PC-9 (cell line): ENCODE results near the gene SIGLEC11. TPM values are rescaled to one million over a fixed set of nuclear protein-coding genes. Genes with fewer than 3 reads are reported as not detected.

ENCODE experiments used
- BruUV-seq: library from RNA; stranded (reverse); fragments of 400-500 nt; replicated peaks from 2 replicates; lab custom pipeline; 2021; lab: Mats Ljungman, UMichigan
- CTCF ChIA-PET: fragments of 300-600 bp; sonication (Branson Sonifier 250); formaldehyde crosslinking; loops from one replicate; lab custom pipeline; 2022; ENCODE audit warnings: antibody characterized with exemption; lab: Charles Lee
- POLR2A ChIA-PET: fragments of 300-600 bp; sonication (Branson Sonifier 250); formaldehyde crosslinking; loops from one replicate; lab custom pipeline; 2022; ENCODE audit warnings: antibody characterized with exemption; ENCODE audit not compliant: unreplicated experiment; lab: Charles Lee
- DNase-seq, 2 experiments: peaks; one replicate each; pipeline versions ENCODE4 v3.0.0 to v3.0.0-alpha.2; 2015 to 2022; ENCODE audit warnings: mixed read lengths in 1 of 2
- H2AFZ ChIP-seq: fragments of 200-600 bp; sonication (generic); 2 replicates; pipeline ENCODE4 v1.8.1; 2017; ENCODE audit warnings: antibody characterized with exemption
- H3F3A ChIP-seq: fragments of 200-600 bp; sonication (generic); 2 replicates; pipeline ENCODE4 v1.8.1; 2017; ENCODE audit warnings: antibody characterized with exemption, mild to moderate bottlenecking, low read depth; ENCODE audit not compliant: insufficient read depth
- H3K27ac ChIP-seq: fragments of 200-600 bp; sonication (generic); 2 replicates; pipeline ENCODE4 v1.6.1; 2016; ENCODE audit warnings: mixed run types
- H3K27me3 ChIP-seq: fragments of 200-600 bp; sonication (generic); 2 replicates; pipeline ENCODE4 v1.6.1; 2016; ENCODE audit warnings: low read depth, mixed run types; ENCODE audit not compliant: insufficient read depth
- H3K36me3 ChIP-seq: fragments of 200-600 bp; sonication (generic); 2 replicates; pipeline ENCODE4 v1.6.1; 2016; ENCODE audit warnings: low read depth, mixed run types
- H3K4me1 ChIP-seq: fragments of 200-600 bp; sonication (generic); replicated peaks from 2 replicates; pipeline ENCODE4 v1.6.1; 2016; ENCODE audit warnings: mixed run types; ENCODE audit not compliant: insufficient read depth
- H3K4me2 ChIP-seq: fragments of 200-600 bp; sonication (generic); 2 replicates; pipeline ENCODE4 v1.6.1; 2017; ENCODE audit warnings: mixed run types
- H3K4me3 ChIP-seq: fragments of 200-600 bp; sonication (generic); 2 replicates; pipeline ENCODE4 v1.6.1; 2016; ENCODE audit warnings: mixed run types
- H3K79me2 ChIP-seq: fragments of 200-600 bp; sonication (generic); 2 replicates; pipeline ENCODE4 v1.6.1; 2017; ENCODE audit warnings: low read depth, mixed run types
- H3K9me2 ChIP-seq: fragments of 200-600 bp; sonication (generic); 2 replicates; pipeline ENCODE4 v1.8.1; 2017; ENCODE audit warnings: mild to moderate bottlenecking; ENCODE audit not compliant: insufficient read depth
- H3K9me3 ChIP-seq: fragments of 200-600 bp; sonication (generic); 2 replicates; pipeline ENCODE4 v1.8.1; 2016; ENCODE audit warnings: low read depth; ENCODE audit not compliant: insufficient read depth
- H4K20me1 ChIP-seq: fragments of 200-600 bp; sonication (generic); 2 replicates; pipeline ENCODE4 v1.8.1; 2017; ENCODE audit not compliant: insufficient read depth
- EZH2 ChIP-seq: fragments of 200-600 bp; sonication (generic); IDR thresholded peaks from 2 replicates; pipeline ENCODE4 v1.8.0; 2017; ENCODE audit warnings: antibody characterized with exemption, low read depth
- intact Hi-C: fragments of 100-400 bp; cut with micrococcal nuclease; formaldehyde crosslinking; loops from one replicate; pipeline ENCODE4 v1.10.0; 2022; ENCODE audit not compliant: unreplicated experiment
- total RNA-seq: library from RNA; stranded (reverse); gene quantifications from 2 replicates; pipeline ENCODE4 v1.2.3, GENCODE V29; 2021
- TF ChIP-seq, protein P1 (sequence below): fragments of 200-600 bp; sonication (generic); conservative IDR thresholded peaks from 2 replicates; pipeline ENCODE4 v1.6.1; 2017; ENCODE audit warnings: mixed run types, antibody characterized with exemption, mild to moderate bottlenecking, moderate library complexity

SIGLEC11 gene
- total RNA-seq, 1 experiment from 2014 or later = not detected

DNA sequence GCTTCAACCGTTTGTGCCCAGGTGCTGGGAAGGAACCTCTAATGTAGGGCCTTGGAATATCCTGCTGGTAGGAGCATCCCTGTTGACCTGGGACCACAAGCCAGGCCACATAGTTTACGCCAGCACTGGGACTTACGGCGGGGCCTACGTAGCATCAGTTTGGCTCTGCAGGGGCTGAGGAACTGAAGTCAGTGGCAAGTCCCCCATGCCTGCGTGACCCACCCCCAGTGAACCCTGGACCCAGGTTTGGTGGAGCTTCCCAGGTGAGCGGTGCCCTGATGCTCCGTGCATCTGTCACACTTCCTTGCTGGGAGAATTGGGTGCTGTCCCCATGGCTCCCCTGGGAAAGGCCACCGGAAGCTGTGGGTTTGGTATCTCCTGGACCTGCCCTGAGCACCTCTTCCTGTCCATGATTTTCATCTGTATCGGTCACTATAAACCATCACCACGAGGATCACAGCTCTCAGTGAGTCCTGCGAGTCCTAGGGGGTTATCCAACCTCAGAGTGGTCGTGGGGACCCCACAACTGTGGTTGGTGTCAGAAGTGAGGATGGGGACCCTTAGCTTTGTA, 9.9 kb downstream of the SIGLEC11 start:
- no peak overlapping the region for H3K4me3 ChIP-seq
- peaks cover 8% of the 10 kb centered on the region; the same call in 1 of the 2 replicates for H3K27me3 ChIP-seq
- no peak overlapping the region for H3K4me2 ChIP-seq
- POLR2A ChIA-PET = no interaction called here
- peaks cover 16% of the 10 kb centered on the region for H3F3A ChIP-seq
- H2AFZ ChIP-seq = no peak overlapping the region
- peaks cover 28% of the 10 kb centered on the region for H3K4me1 ChIP-seq
- no peaks in the 10 kb centered on the region for H3K9me2 ChIP-seq
- DNase-seq = no peak
- BruUV-seq = no TSS peak
- no peak overlapping the region for H3K27ac ChIP-seq
- H3K36me3 ChIP-seq = no peaks in the 10 kb centered on the region
- CTCF ChIA-PET = no interaction called here
- H3K9me3 ChIP-seq = no peaks in the 10 kb centered on the region
- intact Hi-C loops = no loop called here
- no peaks in the 10 kb centered on the region for H4K20me1 ChIP-seq
- TF ChIP-seq, protein P1, sequence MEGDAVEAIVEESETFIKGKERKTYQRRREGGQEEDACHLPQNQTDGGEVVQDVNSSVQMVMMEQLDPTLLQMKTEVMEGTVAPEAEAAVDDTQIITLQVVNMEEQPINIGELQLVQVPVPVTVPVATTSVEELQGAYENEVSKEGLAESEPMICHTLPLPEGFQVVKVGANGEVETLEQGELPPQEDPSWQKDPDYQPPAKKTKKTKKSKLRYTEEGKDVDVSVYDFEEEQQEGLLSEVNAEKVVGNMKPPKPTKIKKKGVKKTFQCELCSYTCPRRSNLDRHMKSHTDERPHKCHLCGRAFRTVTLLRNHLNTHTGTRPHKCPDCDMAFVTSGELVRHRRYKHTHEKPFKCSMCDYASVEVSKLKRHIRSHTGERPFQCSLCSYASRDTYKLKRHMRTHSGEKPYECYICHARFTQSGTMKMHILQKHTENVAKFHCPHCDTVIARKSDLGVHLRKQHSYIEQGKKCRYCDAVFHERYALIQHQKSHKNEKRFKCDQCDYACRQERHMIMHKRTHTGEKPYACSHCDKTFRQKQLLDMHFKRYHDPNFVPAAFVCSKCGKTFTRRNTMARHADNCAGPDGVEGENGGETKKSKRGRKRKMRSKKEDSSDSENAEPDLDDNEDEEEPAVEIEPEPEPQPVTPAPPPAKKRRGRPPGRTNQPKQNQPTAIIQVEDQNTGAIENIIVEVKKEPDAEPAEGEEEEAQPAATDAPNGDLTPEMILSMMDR = no peak
- TF ChIP-seq EZH2 = no peak
- H3K79me2 ChIP-seq = no peaks in the 10 kb centered on the region

DNA sequence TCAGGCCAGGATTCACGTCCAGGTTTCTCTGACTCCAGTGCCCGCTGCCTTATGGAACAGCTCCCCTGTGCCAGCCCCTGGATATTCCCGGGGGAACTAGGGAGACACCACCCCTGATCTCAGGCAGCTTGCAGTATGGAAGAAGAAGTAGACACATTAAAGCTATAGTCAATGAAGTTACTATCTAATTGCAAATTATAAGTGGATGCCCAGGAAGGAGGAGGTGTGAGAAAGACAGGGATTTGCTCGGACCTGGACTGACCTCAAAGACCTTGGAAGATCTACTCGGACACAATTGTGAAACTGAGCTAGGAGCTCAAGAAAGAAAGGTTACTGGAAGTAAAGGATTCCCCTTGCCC, 10.4 kb downstream of the SIGLEC11 start:
- ChIA-PET CTCF (no interaction called here), POLR2A (no interaction called here)
- no peak overlapping the region for H2AFZ ChIP-seq
- no peaks in the 10 kb centered on the region for H3K9me2 ChIP-seq
- H3K27ac ChIP-seq = no peak overlapping the region
- intact Hi-C loops = no loop called here
- H3F3A ChIP-seq = peaks cover 16% of the 10 kb centered on the region
- no TSS peak for BruUV-seq
- no peak for TF ChIP-seq EZH2
- TF ChIP-seq, protein P1 = no peak
- H4K20me1 ChIP-seq = no peaks in the 10 kb centered on the region
- H3K4me3 ChIP-seq = no peak overlapping the region
- no peak for DNase-seq
- no peak overlapping the region for H3K4me2 ChIP-seq
- no peaks in the 10 kb centered on the region for H3K36me3 ChIP-seq
- H3K27me3 ChIP-seq = peaks cover 11% of the 10 kb centered on the region; the same call in 1 of the 2 replicates
- no peaks in the 10 kb centered on the region for H3K9me3 ChIP-seq
- H3K4me1 ChIP-seq = peaks cover 28% of the 10 kb centered on the region
- no peaks in the 10 kb centered on the region for H3K79me2 ChIP-seq

DNA sequence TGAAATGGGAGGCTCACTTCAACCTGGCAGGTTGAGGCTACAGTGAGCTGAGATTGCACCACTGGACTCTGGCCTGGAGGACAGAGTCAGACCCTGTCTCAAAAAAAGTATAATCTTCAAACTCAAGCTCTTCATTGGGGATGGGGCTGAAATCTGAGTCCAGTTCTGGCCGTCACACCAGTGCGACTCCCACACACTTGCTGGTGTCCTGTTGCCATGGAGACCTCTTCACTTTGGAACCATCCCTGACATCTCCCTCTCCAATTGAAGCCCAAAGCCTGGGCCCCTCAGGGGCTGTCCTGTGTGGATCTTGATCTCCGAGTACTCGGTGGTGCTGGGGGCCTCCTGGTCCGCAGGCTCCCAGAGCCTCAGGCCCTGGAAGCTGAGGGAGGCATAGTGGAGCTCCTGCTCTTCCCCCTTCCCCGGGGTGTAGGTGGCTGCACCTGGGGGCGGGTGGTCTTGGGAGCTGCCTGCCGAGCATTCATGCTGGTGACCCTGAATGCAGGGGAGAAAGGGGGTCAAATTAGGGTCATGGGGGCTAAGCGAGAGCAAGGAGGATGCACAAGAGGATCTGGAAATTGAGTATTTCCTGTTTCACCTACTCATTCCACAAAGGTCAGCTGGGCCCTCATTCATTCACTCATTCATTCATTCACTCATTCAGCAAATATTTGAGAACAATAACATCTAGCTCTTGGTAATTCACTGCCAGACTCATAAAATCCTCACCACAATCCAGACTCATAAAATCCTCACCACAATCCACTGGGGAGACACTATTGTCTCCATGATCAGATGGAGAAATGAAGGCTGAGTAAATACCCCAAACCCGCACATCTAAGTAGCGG, 11.0 kb downstream of the SIGLEC11 start:
- no peaks in the 10 kb centered on the region for H3K79me2 ChIP-seq
- TF ChIP-seq, protein P1 = no peak
- no peak for TF ChIP-seq EZH2
- H2AFZ ChIP-seq = no peak overlapping the region
- no peak overlapping the region for H3K4me3 ChIP-seq
- H3K27ac ChIP-seq = no peak overlapping the region
- H3K4me2 ChIP-seq = no peak overlapping the region
- CTCF ChIA-PET = no interaction called here
- H3K4me1 ChIP-seq = peaks cover 23% of the 10 kb centered on the region
- H4K20me1 ChIP-seq = no peaks in the 10 kb centered on the region
- no TSS peak for BruUV-seq
- peaks cover 16% of the 10 kb centered on the region for H3F3A ChIP-seq
- peaks cover 11% of the 10 kb centered on the region; the same call in 1 of the 2 replicates for H3K27me3 ChIP-seq
- POLR2A ChIA-PET = no interaction called here
- intact Hi-C loops = no loop called here
- no peak for DNase-seq
- no peaks in the 10 kb centered on the region for H3K9me2 ChIP-seq
- H3K36me3 ChIP-seq = no peaks in the 10 kb centered on the region
- H3K9me3 ChIP-seq = no peaks in the 10 kb centered on the region
